Tibial nerve (tissue), 4 donors: ENCODE measurements around the gene COL1A2. TPM values are rescaled to one million over a fixed set of nuclear protein-coding genes. Genes with fewer than 3 reads are reported as not detected.

ENCODE experiments used
- DNase-seq, 2 donors: peaks; one replicate each; pipeline ENCODE4 v3.0.0-alpha.2; 2019; ENCODE audit warnings: low spot score in 2 of 2
- H3K27ac ChIP-seq, 4 donors: fragments of 200-600 bp; sonication (generic) in 3 of 4; one replicate each; pipeline ENCODE4 v1.5.1; 2017 to 2019; ENCODE audit warnings: mild to moderate bottlenecking in 1 of 4
- H3K27me3 ChIP-seq, 2 donors: fragments of 200-600 bp; sonication (generic) in 1 of 2; one replicate each; pipeline versions ENCODE4 v1.5.1 to v1.6.0; 2017 to 2019
- H3K36me3 ChIP-seq, 3 donors: fragments of 200-600 bp; sonication (generic); one replicate each; pipeline ENCODE4 v1.5.1; 2018 to 2019
- H3K4me1 ChIP-seq, 4 donors: fragments of 200-600 bp; sonication (generic) in 3 of 4; one replicate each; pipeline ENCODE4 v1.5.1; 2017 to 2019
- H3K4me3 ChIP-seq, 4 donors: fragments of 200-600 bp; sonication (generic) in 3 of 4; one replicate each; pipeline ENCODE4 v1.5.1; 2017 to 2019; ENCODE audit warnings: mild to moderate bottlenecking in 1 of 4, moderate library complexity in 1 of 4
- H3K9me3 ChIP-seq, 4 donors: fragments of 200-600 bp; sonication (generic) in 3 of 4; one replicate each; pipeline ENCODE4 v1.5.1; 2017 to 2019
- CTCF ChIP-seq, 5 experiments: fragments of 200-600 bp in 3 of 5; fragments of 450-650 bp in 2 of 5; sonication (generic) in 3 of 5; IDR thresholded peaks; one replicate each; pipeline ENCODE4 v1.5.1; 2016 to 2019; ENCODE audit warnings: antibody characterized with exemption in 5 of 5, mild to moderate bottlenecking in 3 of 5, moderate library complexity in 2 of 5
- EP300 ChIP-seq, 2 donors: sonication (generic); formaldehyde crosslinking; IDR thresholded peaks; one replicate each; pipeline ENCODE4 v1.6.1; 2017; ENCODE audit warnings: antibody characterized with exemption in 2 of 2, mild to moderate bottlenecking in 1 of 2
- POLR2A ChIP-seq, 2 donors: fragments of 450-650 bp; IDR thresholded peaks; one replicate each; pipeline ENCODE4 v1.6.1; 2017; ENCODE audit warnings: antibody characterized with exemption in 2 of 2, mild to moderate bottlenecking in 2 of 2, moderate library complexity in 2 of 2
- WGBS, 2 donors: methylation state at CpG; one replicate each; pipeline ENCODE4 v1.1.5; 2018; 5-methylcytosine and 5-hydroxymethylcytosine counted together
- total RNA-seq, 4 donors: library from RNA; depleted of rRNA; stranded (reverse); fragments of >200 nt; gene quantifications; one replicate each; pipeline ENCODE4 v1.1.0, GENCODE V29; 2016

Gene COL1A2
- total RNA-seq, 4 donors from 2014 or later = 235 to 747 (median 399) TPM

GRCh38 chr7:94394109-94394436, 622 bp upstream of the COL1A2 start:
- peak overlapping the region; percentile 84 to 96 (median 89) for H3K27ac ChIP-seq

GRCh38 chr7:94395141-94396036, 694 bp downstream of the COL1A2 start:
- Histone ChIP-seq H3K27me3 (no peaks in the 10 kb centered on the region), H3K9me3 (no peaks in the 10 kb centered on the region), H3K4me3 (peak overlapping the region; percentile 48 to 68 (median 60)), H3K27ac (peak overlapping the region; percentile 84 to 96 (median 89)), H3K4me1 (peaks cover 0 to 66% (median 22%) of the 10 kb centered on the region in 4 donors), H3K36me3 (peaks cover 0 to 5% (median 0%) of the 10 kb centered on the region in 3 donors)
- TF ChIP-seq CTCF (IDR thresholded peaks at IDR 0.05) = peak; percentile 73 to 92 (median 84)
- TF ChIP-seq POLR2A (IDR thresholded peaks at IDR 0.05) = peak; percentile 1 to 29
- TF ChIP-seq EP300 (IDR thresholded peaks at IDR 0.05) = peak in 1 of 2 donors; percentile 78
- peak; percentile 30 to 84 for DNase-seq
- WGBS, 2 donors = 7 to 12% methylated on average over 14 of the region's 14 CpGs

More at GRCh38 chr7:94394109-94394436, 622 bp upstream of the COL1A2 start:
- WGBS, 2 donors = 6 to 24% methylated on average over 6 to 18 of the region's 19 CpGs
- H3K27me3 ChIP-seq = no peaks in the 10 kb centered on the region
- H3K36me3 ChIP-seq = no peaks in the 10 kb centered on the region
- peaks cover 0 to 53% (median 11%) of the 10 kb centered on the region in 4 donors for H3K4me1 ChIP-seq
- TF ChIP-seq POLR2A (IDR thresholded peaks at IDR 0.05) (no peak), CTCF (IDR thresholded peaks at IDR 0.05) (no peak), EP300 (IDR thresholded peaks at IDR 0.05) (no peak)
- peak overlapping the region; percentile 48 to 68 (median 60) for H3K4me3 ChIP-seq
- DNase-seq = no peak
- no peaks in the 10 kb centered on the region for H3K9me3 ChIP-seq

- DNase-seq = peak in 1 of 2 donors; percentile 47
- no peak for TF ChIP-seq EP300 (IDR thresholded peaks at IDR 0.05)
- no peak for TF ChIP-seq POLR2A (IDR thresholded peaks at IDR 0.05)
- TF ChIP-seq CTCF (IDR thresholded peaks at IDR 0.05) = no peak
- H3K9me3 ChIP-seq = no peaks in the 10 kb centered on the region
- peak overlapping the region; percentile 84 to 96 (median 89) for H3K27ac ChIP-seq
- peaks cover 0 to 73% (median 26%) of the 10 kb centered on the region in 4 donors for H3K4me1 ChIP-seq
- H3K36me3 ChIP-seq = peaks cover 0 to 7% (median 0%) of the 10 kb centered on the region in 3 donors
- no peaks in the 10 kb centered on the region for H3K27me3 ChIP-seq
- peak overlapping the region; percentile 48 to 68 (median 60) for H3K4me3 ChIP-seq
- WGBS, 2 donors = 18 to 20% methylated on average over 3 of the region's 3 CpGs
Observed at GRCh38 chr7:94396037-94396431, 1.3 kb downstream of the COL1A2 start.

- peaks cover 0 to 74% (median 27%) of the 10 kb centered on the region in 4 donors for H3K4me1 ChIP-seq
- WGBS, 2 donors = 16 to 25% methylated on average over 4 of the region's 4 CpGs
Observed at GRCh38 chr7:94396596-94396995, 1.9 kb downstream of the COL1A2 start.

GRCh38 chr7:94397722-94398121, 3.0 kb downstream of the COL1A2 start:
- H3K27ac ChIP-seq = peak overlapping the region in 2 of 4 donors; percentile 90 to 96

More at GRCh38 chr7:94396596-94396995, 1.9 kb downstream of the COL1A2 start:
- Histone ChIP-seq H3K4me3 (peak overlapping the region; percentile 48 to 68 (median 60)), H3K36me3 (peaks cover 0 to 7% (median 0%) of the 10 kb centered on the region in 3 donors), H3K27me3 (no peaks in the 10 kb centered on the region), H3K27ac (peak overlapping the region; percentile 84 to 96 (median 89)), H3K9me3 (no peaks in the 10 kb centered on the region)
- DNase-seq = peak in 1 of 2 donors; percentile 38
- TF ChIP-seq POLR2A (IDR thresholded peaks at IDR 0.05) (no peak), EP300 (IDR thresholded peaks at IDR 0.05) (peak in 1 of 2 donors; percentile 36)

More at GRCh38 chr7:94397722-94398121, 3.0 kb downstream of the COL1A2 start:
- Histone ChIP-seq H3K27me3 (no peaks in the 10 kb centered on the region), H3K4me1 (peaks cover 0 to 73% (median 25%) of the 10 kb centered on the region in 4 donors), H3K9me3 (no peaks in the 10 kb centered on the region), H3K4me3 (peak overlapping the region in 3 of 4 donors; percentile 3 to 68 (median 66)), H3K36me3 (peaks cover 0 to 16% (median 0%) of the 10 kb centered on the region in 3 donors)
- WGBS, 2 donors = 26 to 27% methylated on average over 1 of the region's 1 CpG
- no peak for DNase-seq
- TF ChIP-seq POLR2A (IDR thresholded peaks at IDR 0.05) (no peak), EP300 (IDR thresholded peaks at IDR 0.05) (no peak), CTCF (IDR thresholded peaks at IDR 0.05) (no peak)
